ENCODE results near the gene MED14.

Gene MED14

GRCh38 chrX:40603446-40603845, 131.9 kb downstream of the MED14 start:
- DNase-seq (ENCODE audit: low read depth): no peak

All from HS-27A (cell line).